ENCODE data around the gene PIP4K2A. TPM values are rescaled to one million over a fixed set of nuclear protein-coding genes. Genes with fewer than 3 reads are reported as not detected.

Gene PIP4K2A
- total and polyA plus RNA-seq, 2 experiments from 2014 or later, result 39.9 to 40.1 TPM

DNA sequence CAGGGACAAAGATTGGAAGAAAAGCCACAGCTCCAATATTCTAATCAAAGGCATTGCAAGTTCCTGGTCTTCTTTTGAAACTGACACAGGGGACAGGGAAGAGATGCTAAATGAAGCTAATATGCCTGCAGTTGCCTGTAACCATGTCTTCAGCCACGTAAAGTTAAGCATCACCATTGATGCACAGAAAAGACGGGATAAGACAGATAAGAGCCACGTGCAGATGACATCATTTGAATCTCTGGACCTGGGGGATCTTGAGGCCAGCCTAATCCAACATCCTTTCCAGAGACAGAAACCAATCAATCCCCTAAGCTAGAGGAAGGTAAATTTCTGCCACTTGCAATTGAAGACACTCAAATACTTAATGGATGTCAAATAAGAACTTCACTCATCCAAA is 93.4 kb downstream of the PIP4K2A start:
- Mint-ChIP-seq H3K27ac (no peak overlapping the region), H3K4me1 (peaks cover 78% of the 10 kb centered on the region), H3K4me3 (no peak overlapping the region), H3K27me3 (ENCODE audit: insufficient read depth, low read depth, poor library complexity) (no peaks in the 10 kb centered on the region), H3K9me3 (no peaks in the 10 kb centered on the region), H3K36me3 (ENCODE audit: low read depth) (no peaks in the 10 kb centered on the region; the same call in 2 of the 3 replicates)
- H3K36me3 ChIP-seq (ENCODE audit: insufficient read depth), result no peaks in the 10 kb centered on the region
- H3K79me2 ChIP-seq (replicated peaks; ENCODE audit: insufficient read depth), result peaks cover 97% of the 10 kb centered on the region
- H4K20me1 ChIP-seq (replicated peaks; ENCODE audit: insufficient read depth), result no peaks in the 10 kb centered on the region
- H3K27ac ChIP-seq (ENCODE audit: low read depth), result no peak overlapping the region
- H3F3A ChIP-seq (replicated peaks; ENCODE audit: low read depth), result no peaks in the 10 kb centered on the region
- H3K27me3 ChIP-seq (ENCODE audit: insufficient read depth), result no peaks in the 10 kb centered on the region
- DNase-seq (ENCODE audit: low spot score) (no peak), ATAC-seq (no peak)
- H3K4me3 ChIP-seq, result no peak overlapping the region
- no peaks in the 10 kb centered on the region for H3K9me2 ChIP-seq (ENCODE audit: insufficient read depth)
- no peak overlapping the region for H3K4me2 ChIP-seq
- no peak for TF ChIP-seq EZH2 (IDR thresholded peaks at IDR 0.05; ENCODE audit: low read depth, unreplicated experiment)
- no peak for TF ChIP-seq EZH2phosphoT487 (IDR thresholded peaks at IDR 0.05; ENCODE audit: unreplicated experiment)
- no peak for TF ChIP-seq STAT1 (IDR thresholded peaks at IDR 0.05; ENCODE audit: unreplicated experiment)
- TF ChIP-seq POLR2AphosphoS5 (IDR thresholded peaks at IDR 0.05; ENCODE audit: low read depth), result no peak
- no peak for TF ChIP-seq JUNB (IDR thresholded peaks at IDR 0.05; ENCODE audit: unreplicated experiment)
- no peak for TF ChIP-seq ETS1 (IDR thresholded peaks at IDR 0.05)
- no peak for TF ChIP-seq ZNF331 (CRISPR knock-in tag; IDR thresholded peaks at IDR 0.05; ENCODE audit: low read depth)
- TF ChIP-seq CREB1 (CRISPR knock-in tag; IDR thresholded peaks at IDR 0.05; ENCODE audit: low read depth), result no peak
- TF ChIP-seq ZNF114 (CRISPR knock-in tag; IDR thresholded peaks at IDR 0.05), result no peak
- TF ChIP-seq, protein P1, sequence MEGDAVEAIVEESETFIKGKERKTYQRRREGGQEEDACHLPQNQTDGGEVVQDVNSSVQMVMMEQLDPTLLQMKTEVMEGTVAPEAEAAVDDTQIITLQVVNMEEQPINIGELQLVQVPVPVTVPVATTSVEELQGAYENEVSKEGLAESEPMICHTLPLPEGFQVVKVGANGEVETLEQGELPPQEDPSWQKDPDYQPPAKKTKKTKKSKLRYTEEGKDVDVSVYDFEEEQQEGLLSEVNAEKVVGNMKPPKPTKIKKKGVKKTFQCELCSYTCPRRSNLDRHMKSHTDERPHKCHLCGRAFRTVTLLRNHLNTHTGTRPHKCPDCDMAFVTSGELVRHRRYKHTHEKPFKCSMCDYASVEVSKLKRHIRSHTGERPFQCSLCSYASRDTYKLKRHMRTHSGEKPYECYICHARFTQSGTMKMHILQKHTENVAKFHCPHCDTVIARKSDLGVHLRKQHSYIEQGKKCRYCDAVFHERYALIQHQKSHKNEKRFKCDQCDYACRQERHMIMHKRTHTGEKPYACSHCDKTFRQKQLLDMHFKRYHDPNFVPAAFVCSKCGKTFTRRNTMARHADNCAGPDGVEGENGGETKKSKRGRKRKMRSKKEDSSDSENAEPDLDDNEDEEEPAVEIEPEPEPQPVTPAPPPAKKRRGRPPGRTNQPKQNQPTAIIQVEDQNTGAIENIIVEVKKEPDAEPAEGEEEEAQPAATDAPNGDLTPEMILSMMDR (conservative IDR thresholded peaks at IDR 0.05; ENCODE audit: low read depth in 2 of 2), result no peak
- TF ChIP-seq, protein P2, sequence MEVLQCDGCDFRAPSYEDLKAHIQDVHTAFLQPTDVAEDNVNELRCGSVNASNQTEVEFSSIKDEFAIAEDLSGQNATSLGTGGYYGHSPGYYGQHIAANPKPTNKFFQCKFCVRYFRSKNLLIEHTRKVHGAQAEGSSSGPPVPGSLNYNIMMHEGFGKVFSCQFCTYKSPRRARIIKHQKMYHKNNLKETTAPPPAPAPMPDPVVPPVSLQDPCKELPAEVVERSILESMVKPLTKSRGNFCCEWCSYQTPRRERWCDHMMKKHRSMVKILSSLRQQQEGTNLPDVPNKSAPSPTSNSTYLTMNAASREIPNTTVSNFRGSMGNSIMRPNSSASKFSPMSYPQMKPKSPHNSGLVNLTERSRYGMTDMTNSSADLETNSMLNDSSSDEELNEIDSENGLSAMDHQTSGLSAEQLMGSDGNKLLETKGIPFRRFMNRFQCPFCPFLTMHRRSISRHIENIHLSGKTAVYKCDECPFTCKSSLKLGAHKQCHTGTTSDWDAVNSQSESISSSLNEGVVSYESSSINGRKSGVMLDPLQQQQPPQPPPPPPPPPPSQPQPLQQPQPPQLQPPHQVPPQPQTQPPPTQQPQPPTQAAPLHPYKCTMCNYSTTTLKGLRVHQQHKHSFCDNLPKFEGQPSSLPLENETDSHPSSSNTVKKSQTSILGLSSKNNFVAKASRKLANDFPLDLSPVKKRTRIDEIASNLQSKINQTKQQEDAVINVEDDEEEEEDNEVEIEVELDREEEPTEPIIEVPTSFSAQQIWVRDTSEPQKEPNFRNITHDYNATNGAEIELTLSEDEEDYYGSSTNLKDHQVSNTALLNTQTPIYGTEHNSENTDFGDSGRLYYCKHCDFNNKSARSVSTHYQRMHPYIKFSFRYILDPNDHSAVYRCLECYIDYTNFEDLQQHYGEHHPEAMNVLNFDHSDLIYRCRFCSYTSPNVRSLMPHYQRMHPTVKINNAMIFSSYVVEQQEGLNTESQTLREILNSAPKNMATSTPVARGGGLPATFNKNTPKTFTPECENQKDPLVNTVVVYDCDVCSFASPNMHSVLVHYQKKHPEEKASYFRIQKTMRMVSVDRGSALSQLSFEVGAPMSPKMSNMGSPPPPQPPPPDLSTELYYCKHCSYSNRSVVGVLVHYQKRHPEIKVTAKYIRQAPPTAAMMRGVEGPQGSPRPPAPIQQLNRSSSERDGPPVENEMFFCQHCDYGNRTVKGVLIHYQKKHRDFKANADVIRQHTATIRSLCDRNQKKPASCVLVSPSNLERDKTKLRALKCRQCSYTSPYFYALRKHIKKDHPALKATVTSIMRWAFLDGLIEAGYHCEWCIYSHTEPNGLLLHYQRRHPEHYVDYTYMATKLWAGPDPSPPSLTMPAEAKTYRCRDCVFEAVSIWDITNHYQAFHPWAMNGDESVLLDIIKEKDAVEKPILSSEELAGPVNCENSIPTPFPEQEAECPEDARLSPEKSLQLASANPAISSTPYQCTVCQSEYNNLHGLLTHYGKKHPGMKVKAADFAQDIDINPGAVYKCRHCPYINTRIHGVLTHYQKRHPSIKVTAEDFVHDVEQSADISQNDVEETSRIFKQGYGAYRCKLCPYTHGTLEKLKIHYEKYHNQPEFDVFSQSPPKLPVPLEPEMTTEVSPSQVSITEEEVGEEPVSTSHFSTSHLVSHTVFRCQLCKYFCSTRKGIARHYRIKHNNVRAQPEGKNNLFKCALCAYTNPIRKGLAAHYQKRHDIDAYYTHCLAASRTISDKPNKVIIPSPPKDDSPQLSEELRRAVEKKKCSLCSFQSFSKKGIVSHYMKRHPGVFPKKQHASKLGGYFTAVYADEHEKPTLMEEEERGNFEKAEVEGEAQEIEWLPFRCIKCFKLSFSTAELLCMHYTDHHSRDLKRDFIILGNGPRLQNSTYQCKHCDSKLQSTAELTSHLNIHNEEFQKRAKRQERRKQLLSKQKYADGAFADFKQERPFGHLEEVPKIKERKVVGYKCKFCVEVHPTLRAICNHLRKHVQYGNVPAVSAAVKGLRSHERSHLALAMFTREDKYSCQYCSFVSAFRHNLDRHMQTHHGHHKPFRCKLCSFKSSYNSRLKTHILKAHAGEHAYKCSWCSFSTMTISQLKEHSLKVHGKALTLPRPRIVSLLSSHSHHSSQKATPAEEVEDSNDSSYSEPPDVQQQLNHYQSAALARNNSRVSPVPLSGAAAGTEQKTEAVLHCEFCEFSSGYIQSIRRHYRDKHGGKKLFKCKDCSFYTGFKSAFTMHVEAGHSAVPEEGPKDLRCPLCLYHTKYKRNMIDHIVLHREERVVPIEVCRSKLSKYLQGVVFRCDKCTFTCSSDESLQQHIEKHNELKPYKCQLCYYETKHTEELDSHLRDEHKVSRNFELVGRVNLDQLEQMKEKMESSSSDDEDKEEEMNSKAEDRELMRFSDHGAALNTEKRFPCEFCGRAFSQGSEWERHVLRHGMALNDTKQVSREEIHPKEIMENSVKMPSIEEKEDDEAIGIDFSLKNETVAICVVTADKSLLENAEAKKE (CRISPR knock-in tag; IDR thresholded peaks at IDR 0.05), result no peak
- TF ChIP-seq REST (IDR thresholded peaks at IDR 0.05; ENCODE audit: unreplicated experiment), result no peak
- no peak for TF ChIP-seq NANOG (IDR thresholded peaks at IDR 0.05; ENCODE audit: borderline replicate concordance)
- peaks cover 57% of the 10 kb centered on the region for H3K4me1 ChIP-seq (ENCODE audit: insufficient read depth)
- no peak overlapping the region for H2AFZ ChIP-seq
